ENCODE data around the gene DAB2. TPM values are rescaled to one million over a fixed set of nuclear protein-coding genes. Genes with fewer than 3 reads are reported as not detected.

DAB2 gene
- total RNA-seq, 4 donors from 2014 or later: 7.2 to 18.5 (median 16.3) TPM

DNA sequence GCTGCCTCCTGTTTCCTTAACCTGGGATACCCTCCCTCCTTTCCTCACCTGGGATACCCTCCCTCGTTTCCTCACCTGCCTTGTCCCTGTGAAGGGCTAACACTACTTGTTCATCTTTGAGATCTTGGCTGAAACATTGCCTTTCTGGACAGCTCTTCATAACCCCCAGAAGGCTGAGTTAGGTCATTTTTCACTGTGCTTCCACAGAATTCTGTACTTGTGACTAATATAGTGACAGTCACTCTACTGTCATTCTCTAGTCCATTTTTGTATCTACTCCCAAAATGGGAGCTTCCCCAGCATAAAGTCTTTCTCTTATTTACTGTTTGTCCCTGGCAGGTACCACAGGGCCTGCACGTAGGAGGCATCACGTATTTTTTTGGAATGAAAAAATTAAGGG lies 21.5 kb upstream of the DAB2 start:
- H3K27ac ChIP-seq: no peak overlapping the region
- intact Hi-C loops (cut with DNase I; ENCODE audit: low total_unique reads): no loop called here
- H3K36me3 ChIP-seq: no peaks in the 10 kb centered on the region
- no peaks in the 10 kb centered on the region for H3K9me3 ChIP-seq
- in situ Hi-C loops (cut with MboI; ENCODE audit: low sequenced_read_pairs in 4 of 4): no loop called here
- no peaks in the 10 kb centered on the region for H3K27me3 ChIP-seq
- TF ChIP-seq, protein P1, sequence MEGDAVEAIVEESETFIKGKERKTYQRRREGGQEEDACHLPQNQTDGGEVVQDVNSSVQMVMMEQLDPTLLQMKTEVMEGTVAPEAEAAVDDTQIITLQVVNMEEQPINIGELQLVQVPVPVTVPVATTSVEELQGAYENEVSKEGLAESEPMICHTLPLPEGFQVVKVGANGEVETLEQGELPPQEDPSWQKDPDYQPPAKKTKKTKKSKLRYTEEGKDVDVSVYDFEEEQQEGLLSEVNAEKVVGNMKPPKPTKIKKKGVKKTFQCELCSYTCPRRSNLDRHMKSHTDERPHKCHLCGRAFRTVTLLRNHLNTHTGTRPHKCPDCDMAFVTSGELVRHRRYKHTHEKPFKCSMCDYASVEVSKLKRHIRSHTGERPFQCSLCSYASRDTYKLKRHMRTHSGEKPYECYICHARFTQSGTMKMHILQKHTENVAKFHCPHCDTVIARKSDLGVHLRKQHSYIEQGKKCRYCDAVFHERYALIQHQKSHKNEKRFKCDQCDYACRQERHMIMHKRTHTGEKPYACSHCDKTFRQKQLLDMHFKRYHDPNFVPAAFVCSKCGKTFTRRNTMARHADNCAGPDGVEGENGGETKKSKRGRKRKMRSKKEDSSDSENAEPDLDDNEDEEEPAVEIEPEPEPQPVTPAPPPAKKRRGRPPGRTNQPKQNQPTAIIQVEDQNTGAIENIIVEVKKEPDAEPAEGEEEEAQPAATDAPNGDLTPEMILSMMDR (IDR thresholded peaks at IDR 0.05 in 4 of 5, conservative IDR thresholded peaks at IDR 0.05 in 1 of 5): no peak
- TF ChIP-seq POLR2A (IDR thresholded peaks at IDR 0.05): no peak
- DNase-seq (no peak), ATAC-seq (no peak)
- H3K4me3 ChIP-seq: no peak overlapping the region
- H3K4me1 ChIP-seq: no peaks in the 10 kb centered on the region

DNA sequence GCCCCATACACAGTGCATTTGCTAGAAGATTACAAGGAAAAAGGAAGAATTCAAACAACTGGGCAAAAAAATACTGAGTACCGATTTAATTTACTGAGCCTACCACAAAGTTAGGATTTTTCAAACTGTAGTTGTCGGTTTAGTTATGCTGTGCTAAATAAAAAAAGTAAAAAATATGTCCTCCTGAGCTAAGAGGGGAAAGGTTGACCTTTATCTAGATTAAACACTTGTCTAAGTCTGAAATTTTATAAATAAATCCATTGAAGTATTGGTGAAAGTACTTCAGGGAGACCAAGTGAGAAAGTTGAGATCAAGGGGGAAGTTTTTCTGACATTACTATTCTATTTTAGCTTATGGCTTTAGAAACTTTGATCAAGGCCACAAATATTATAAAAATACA lies 19.1 kb upstream of the DAB2 start:
- H3K27ac ChIP-seq: no peak overlapping the region
- no peaks in the 10 kb centered on the region for H3K27me3 ChIP-seq
- H3K4me3 ChIP-seq: no peak overlapping the region
- no peaks in the 10 kb centered on the region for H3K9me3 ChIP-seq
- TF ChIP-seq, protein P1 (IDR thresholded peaks at IDR 0.05 in 4 of 5, conservative IDR thresholded peaks at IDR 0.05 in 1 of 5): no peak
- TF ChIP-seq POLR2A (IDR thresholded peaks at IDR 0.05): no peak
- intact Hi-C loops (cut with DNase I; ENCODE audit: low total_unique reads): no loop called here
- H3K4me1 ChIP-seq: no peaks in the 10 kb centered on the region
- in situ Hi-C loops (cut with MboI; ENCODE audit: low sequenced_read_pairs in 4 of 4): no loop called here
- H3K36me3 ChIP-seq: no peaks in the 10 kb centered on the region
- DNase-seq (no peak), ATAC-seq (no peak)

DNA sequence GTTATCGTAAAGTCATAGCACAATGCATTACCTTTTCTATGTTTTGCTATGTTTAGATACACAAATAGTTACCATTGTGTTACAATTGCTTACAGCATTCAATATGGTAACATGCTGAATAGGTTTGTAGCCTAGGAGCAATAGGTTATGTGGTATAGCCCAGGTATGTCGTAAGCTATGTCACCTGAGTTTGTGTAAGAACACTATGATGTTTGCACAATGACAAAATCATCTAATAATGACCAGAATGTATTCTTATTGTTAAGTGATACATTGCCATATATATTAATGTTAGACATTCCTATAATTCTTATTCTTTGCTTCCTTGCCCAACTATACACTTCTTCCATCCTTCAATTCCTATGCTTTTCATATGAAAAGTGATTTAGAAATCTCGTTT lies 18.2 kb upstream of the DAB2 start:
- ATAC-seq (no peak), DNase-seq (no peak)
- no peaks in the 10 kb centered on the region for H3K36me3 ChIP-seq
- TF ChIP-seq POLR2A (IDR thresholded peaks at IDR 0.05): no peak
- TF ChIP-seq, protein P1 (IDR thresholded peaks at IDR 0.05 in 4 of 5, conservative IDR thresholded peaks at IDR 0.05 in 1 of 5): no peak
- no peaks in the 10 kb centered on the region for H3K27me3 ChIP-seq
- H3K4me3 ChIP-seq: no peak overlapping the region
- no peaks in the 10 kb centered on the region for H3K4me1 ChIP-seq
- intact Hi-C loops (cut with DNase I; ENCODE audit: low total_unique reads): no loop called here
- in situ Hi-C loops (cut with MboI; ENCODE audit: low sequenced_read_pairs in 4 of 4): no loop called here
- H3K27ac ChIP-seq: no peak overlapping the region
- H3K9me3 ChIP-seq: no peaks in the 10 kb centered on the region

DNA sequence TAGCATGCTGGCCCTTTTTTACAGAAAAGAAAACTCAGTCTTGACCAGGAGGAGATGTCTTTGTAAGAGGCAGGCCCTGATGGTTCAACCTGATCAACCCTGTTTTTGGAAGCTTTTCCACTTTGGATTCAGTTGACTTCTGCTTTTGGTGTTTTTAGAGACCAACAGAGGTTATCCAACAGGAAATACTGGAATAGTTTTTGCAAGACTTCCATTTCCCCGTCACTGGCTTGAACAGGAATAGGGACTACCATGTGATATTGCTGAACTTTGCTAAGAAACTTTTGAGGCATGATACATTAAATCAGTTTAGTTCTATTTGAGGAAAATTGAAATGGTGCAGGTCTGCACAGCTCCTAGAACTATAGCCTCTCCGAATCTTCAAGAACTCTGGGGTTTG lies 17.1 kb upstream of the DAB2 start:
- H3K4me3 ChIP-seq: no peak overlapping the region
- H3K36me3 ChIP-seq: no peaks in the 10 kb centered on the region
- intact Hi-C loops (cut with DNase I; ENCODE audit: low total_unique reads) (no loop called here), in situ Hi-C loops (cut with MboI; ENCODE audit: low sequenced_read_pairs in 4 of 4) (no loop called here)
- DNase-seq: no peak
- H3K27ac ChIP-seq: no peak overlapping the region
- no peaks in the 10 kb centered on the region for H3K4me1 ChIP-seq
- H3K9me3 ChIP-seq: no peaks in the 10 kb centered on the region
- ATAC-seq: no peak
- H3K27me3 ChIP-seq: no peaks in the 10 kb centered on the region
- TF ChIP-seq POLR2A (IDR thresholded peaks at IDR 0.05): no peak
- TF ChIP-seq, protein P1 (IDR thresholded peaks at IDR 0.05 in 4 of 5, conservative IDR thresholded peaks at IDR 0.05 in 1 of 5): no peak

DNA sequence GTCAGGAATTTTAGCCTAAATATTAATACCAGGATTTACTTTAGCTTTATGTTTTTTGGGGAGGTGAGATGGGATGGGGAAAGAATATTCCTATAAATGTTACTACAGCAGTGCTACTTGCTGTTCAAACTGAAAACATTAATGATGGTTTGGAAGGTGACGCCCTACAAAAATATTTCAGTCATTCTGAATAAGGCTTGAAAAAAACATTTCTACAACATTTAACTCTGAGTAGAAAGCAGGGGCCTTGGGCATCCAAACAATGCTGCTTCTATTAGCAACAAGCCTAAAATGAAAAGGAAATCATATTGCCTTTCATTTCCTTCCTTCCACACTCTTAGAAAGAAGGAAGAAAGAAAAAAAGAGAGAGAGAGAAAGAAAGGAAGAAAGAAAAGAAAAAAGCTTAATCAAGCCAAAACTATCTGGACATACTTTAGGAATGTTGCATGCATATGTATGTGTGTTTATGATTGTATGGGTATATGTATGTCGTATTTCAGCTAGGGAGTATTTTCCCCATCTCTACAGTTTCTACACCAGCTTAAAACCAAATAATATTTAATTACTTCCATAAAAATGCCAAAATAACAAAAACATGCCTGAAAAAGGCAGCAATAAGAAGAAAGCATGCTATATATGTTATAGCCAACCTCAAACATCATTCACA lies 16.3 kb upstream of the DAB2 start:
- Histone ChIP-seq H3K27ac (no peak overlapping the region), H3K27me3 (no peaks in the 10 kb centered on the region), H3K9me3 (no peaks in the 10 kb centered on the region), H3K36me3 (no peaks in the 10 kb centered on the region), H3K4me3 (no peak overlapping the region), H3K4me1 (no peaks in the 10 kb centered on the region)
- no peak for ATAC-seq
- TF ChIP-seq POLR2A (IDR thresholded peaks at IDR 0.05): no peak
- TF ChIP-seq, protein P1 (IDR thresholded peaks at IDR 0.05 in 4 of 5, conservative IDR thresholded peaks at IDR 0.05 in 1 of 5): no peak
- in situ Hi-C loops (cut with MboI; ENCODE audit: low sequenced_read_pairs in 4 of 4) (no loop called here), intact Hi-C loops (cut with DNase I; ENCODE audit: low total_unique reads) (no loop called here)
- DNase-seq: no peak

Measured in gastrocnemius medialis (tissue), 4 donors.